Measurements from ENCODE around the gene DKKL1.

Gene DKKL1

DNA sequence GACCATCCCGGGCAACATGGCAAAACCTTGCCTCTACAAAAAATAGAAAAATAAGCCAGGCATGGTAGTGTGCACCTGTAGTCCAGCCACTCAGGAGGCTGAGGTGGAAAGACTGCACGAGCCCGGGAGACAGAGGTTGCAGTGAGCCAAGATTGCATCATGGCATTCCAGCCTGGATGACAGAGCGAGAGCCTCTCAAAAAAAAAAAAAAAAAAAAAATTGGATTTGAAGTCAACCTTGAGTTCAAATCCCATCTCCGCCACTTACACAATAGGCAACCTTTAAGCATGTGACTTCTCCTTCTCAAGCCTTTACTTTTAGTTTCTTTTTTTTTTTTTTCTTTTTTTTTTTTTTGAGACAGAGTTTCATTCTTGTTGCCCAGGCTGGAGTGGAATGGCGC is 36.4 kb downstream of the DKKL1 start:
- DNase-seq: no peak

DNA sequence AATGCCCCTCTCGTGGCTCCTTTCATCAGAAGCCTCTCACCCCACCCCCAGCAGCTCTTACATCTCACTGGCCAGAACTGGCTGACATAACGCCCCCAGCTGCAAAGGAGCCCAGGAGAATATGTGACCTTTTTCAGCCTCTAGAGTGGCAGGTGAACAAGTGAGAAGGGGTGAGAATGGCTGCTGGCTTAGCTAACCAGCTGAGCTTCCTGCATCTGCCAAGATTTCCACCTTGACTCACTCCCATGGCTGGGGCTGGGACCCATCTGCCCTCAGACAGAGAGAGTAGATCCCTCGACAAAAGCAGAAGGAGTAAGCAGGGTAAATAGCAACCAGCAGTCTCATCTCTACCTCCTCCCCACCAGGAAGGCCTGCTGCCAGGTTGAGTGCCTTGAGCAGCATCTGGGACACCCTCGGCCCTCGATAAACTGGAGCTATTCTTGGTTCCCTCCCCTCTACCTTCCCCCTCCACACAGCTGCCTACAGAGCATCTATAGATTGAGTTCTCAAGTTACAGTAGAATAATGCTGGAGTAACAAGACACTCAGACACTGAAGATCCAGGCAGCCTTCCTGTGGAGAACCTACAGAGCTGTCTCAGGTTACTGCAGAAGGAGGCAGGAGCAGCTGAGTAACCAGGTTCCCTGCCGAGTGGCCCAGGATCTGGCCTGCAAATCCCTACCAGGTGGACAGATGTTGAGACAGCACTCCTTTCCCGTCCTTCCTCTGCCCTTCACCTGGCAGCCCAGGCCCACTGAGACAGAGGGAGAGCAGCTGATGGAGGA is 39.9 kb downstream of the DKKL1 start:
- no peak for DNase-seq

DNA sequence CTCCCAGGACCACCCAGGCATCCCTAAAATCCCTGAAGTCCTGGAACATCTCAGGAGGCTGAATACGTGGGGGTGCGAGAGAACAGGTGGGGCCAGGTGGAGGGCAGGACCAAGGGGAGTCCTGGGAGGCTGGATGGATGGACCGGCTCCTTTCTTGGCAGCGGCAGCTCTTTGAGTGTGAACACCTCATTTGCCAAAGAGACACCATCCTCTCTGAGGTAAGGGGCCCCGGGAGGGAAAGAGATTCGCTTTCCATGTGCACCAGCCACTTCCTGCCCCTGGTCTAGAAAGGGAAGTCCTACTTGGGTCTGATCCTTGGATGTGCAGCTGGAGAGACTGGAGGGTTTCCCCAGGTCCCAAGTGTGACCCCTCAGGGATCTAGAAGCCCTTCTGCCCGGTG is 43.4 kb downstream of the DKKL1 start:
- DNase-seq: no peak

DNA sequence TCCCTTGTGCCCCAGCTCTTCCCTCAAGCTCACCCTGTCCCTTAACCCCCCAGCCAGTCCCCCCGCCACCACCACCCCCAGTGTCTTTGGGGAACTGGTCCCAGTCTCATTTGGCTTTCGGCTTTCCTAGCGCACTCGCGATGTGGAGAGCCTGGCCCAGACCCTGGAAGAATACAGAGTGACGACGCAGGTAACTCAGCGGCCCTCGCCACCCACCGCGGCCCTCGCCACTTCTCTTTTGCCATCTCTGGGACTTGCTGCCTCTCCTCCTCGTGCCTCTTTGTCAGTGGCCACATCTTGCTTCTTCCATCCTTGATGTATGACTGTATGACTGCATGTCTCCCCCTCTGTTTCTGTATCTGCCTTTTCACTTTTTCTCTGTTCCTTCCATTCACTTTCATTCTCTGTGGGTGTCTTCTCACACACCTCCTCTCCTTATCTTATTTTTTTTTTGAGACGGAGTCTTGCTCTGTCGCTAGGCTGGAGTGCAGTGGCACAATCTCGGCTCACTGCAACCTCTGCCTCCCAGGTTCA is 43.9 kb downstream of the DKKL1 start:
- no peak for DNase-seq

DNA sequence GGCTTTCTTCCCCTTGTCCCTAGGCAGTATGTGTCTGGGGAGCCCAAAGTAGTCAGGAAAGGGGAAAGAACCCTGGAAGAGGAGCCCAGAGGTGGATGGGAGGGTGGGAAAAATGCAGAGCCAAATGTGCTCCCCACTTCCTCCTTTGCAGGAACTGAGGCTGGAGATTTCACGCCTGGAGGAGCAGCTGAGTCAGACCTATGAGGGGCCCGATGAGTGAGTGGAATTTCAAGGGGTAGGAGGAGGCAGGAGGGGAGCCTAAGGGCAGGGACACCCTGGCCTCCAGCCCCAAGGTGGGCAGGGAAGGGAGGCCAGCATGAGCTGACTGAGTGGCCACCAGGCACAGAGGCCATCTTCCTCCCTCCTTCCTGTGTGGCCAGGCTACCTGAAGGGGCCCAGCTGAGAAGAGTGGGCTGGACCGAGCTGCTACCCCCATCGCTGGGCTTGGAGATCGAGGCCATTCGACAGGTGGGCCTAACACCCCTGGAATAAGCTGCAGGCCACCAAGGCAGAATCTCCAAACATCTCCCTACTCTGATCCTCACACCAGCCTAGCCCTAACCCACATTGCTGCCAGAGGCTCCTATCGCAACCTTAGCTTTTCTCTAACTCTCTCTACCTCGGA is 45.3 kb downstream of the DKKL1 start:
- no peak for DNase-seq

DNA sequence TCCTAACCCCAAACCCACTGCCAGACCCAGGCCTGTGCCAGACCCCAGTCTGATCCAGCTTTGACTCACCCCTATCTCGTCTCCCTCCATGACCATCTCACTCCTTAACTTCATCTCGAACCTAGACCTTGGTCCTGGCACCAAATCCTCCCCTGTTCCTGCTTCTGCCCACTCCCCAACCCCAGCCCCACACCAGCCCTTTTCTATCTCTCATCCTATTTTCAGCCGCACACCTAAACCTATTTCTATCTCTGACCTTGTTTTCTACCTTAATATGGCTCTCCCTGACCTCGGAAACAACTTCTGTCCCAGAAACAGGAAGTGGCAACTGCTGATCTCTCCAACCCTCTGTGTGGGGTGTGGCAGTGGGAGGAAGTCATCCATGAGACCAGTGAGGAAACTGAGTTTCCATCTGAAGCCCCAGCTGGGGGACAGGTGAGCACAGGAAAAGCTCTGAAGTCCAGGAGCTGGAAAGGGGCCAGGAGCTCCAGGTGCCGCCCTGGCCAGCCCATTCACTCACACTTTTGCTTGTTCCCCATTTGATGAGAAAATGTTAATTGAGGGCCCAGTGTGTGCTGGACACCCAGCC is 45.9 kb downstream of the DKKL1 start:
- DNase-seq: no peak

DNA sequence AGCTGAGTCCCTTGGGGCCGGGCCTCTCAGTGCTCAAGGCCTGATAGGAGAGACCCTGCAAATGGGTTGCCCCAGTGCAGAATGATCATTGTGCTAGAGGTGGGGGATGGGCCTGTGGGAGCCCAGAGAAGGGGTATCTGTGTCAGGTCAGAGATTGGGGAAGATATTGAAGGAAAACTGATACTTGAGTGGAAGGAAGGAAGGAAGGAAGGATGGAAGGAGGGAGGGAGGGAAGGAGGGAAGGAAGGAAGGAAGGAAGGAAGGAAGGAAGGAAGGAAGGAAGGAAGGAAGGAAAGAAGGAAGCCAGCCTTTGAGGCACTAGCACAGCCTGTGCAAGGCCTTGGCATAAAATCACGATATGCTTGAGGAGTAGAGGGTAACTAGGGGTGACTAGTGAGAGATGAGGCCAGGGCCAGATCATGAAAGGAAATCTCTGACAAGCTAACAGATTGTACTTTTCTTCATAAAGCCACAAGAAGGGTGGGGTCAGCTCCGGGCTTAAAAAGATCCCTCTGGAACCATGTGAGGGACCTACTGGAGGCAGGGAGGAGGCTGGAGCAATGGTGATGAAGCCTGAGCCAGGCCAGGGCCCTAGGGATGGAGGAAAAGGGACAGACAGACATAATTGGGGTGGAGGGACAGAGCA is 48.1 kb downstream of the DKKL1 start:
- no peak for DNase-seq

DNA sequence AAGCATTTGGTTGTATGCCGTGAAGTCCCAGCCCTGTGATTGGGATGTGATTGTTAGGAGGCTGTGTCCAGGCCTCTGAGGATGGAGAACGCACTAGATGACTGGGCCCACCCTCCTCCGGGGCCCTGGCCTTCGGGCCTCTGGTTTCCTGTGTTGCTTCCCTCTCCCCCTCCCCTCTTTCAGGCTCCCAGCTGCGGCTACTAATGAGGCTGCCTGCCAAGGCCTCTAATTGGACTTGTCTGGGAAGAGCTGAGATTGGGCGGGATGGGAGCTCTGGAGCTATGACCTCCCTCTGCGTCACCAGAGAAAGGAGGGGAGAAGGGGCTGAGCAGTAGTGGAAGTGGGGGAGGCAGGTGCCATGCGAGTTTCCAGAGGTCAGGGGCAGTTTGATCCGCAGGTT is 49.7 kb downstream of the DKKL1 start:
- no peak for DNase-seq

DNA sequence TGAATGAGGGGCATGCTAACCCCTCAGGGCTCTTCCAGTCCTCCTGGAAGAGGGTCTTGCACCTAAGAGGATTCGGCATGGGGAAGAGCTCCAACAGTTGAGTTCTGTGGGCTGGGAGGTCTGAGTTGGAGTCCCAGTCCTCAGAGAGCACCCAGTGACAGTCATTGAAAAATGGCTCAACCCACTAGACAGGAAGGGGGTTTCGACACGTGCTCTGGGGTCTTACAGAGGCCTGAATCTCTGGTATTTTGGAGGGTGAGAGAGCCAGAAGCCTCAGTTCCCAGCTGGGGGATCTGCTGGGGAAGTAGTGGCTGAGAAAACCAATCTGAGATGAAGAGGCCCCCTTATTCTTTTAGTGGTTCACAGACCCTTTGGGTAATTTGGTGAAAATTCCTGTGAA is 50.6 kb downstream of the DKKL1 start:
- DNase-seq: no peak

DNA sequence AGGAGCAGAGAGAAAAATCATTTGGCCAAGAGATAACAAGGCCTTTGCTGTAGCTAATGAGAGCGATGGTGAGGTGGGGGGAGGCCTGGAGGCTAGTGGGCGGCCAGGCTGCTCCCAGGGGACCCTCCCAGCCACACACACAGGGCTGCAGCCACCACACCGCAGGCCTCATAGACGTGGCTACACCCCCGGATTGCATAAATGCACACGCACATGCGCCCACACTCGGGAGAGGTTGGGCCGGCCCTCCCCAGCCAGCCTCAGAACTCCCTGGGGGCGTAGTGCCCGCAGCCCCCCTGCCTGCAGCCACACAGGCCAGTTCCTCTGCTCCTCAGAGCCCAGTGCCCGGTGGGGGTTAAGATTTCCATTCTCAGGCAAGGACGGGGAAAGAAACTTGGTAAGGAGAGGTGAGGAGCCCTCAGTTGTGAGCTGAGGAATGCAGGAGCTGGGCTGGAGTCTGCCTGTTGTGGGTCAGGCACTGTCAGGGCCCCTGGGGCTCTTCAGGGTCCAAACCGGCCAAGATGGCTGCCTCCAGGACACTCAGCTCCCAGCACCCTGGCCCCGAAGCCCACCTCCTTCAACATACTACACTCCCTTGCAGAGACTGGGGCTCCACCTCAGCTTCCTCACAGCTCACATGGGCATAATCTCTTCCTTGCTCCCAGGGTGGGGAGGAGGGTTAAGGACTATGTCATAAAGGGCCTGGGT is 51.6 kb downstream of the DKKL1 start:
- no peak for DNase-seq

DNA sequence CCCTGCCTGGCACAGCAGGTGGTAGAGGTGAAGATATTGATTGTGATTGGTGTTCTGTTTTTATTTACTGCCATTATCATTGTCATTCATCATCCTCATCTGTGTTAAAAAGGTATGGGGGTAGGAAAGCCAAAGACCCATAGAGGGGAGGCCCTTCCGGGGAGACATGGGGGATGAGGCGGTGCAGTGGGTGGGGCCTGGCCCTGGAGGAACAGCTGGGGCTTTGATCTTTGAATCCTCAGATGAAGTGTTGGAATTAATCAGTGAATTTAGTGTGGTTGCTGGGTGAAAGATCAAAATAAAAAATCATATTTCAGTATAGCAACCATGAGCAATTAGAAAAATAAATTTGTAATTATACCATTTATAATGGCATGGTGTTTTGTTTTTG is 52.1 kb downstream of the DKKL1 start:
- DNase-seq: no peak

DNA sequence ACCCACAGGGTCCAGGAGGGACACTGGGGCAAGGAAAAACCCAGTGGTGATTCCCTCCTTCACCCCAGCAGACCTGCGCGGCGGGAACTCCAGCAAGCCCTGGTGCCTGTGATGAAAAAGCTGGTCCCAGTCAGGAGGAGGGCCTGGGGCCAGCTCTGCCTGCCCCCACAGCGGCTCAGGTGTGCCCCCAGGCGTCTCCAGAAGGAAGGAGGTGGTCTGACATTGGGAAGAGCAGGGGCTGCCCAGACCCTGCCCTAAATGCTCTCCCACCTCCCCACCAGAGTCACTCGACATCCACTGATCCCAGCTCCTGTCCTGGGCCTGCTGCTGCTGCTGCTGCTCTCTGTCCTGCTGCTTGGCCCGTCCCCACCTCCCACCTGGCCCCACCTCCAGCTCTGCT is 53.4 kb downstream of the DKKL1 start:
- DNase-seq: no peak

DNA sequence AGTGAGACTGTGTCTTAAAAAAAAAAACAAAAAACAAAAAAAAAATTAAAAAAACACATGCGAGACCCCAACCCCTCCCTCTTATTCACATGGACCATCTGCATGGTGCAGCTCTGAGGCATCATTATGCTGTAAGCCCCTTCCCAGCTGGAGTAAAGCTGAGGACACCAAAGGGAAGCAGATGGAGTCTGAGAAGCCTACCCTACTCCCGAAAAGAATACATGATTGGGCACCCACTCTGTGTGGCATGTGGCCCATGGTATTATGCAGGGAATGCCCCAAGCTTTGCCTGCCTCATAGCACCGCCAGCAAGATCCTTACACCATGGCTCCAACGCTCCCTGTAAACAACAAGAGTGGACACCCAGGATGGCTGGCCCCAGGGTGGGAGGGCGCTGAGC is 54.8 kb downstream of the DKKL1 start:
- no peak for DNase-seq

DNA sequence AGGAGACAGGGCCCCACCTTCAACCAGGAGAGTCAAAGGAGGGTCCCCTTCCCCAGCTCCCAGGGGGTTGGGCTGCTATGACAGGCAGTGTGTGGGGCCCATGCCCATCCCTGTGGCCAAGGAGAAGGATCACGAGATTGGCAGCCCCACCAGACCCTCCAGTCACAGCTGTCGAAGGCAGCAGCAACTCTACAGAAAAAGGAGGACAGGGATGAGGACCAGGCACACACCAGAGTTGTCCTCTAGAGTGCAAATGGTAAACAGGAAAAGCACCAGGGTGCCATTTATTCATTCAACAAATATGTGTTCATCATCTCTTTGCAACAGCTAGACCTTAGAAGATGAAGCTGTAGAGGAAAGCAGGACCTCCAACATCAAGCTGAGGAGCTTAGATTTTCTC is 55.5 kb downstream of the DKKL1 start:
- no peak for DNase-seq

DNA sequence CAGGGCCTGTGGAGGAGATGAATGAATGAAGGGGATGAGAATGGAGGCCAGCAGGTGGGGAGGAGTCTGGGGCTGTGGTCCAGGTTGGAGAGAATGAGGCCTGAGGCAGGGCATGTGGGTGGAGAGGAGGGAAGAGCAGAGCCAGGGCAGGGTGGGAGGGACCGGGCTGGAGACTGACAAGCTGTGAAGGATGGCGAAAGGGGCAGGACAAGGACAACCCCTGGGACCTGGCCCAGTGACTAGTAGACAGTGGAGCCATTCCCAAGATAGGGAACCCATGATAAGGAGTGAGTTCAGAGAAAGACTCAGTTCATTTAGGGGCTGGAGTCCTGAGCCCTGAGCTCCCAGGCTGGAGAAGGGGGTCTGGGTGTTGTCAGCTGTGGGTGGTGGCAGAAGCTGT is 56.5 kb downstream of the DKKL1 start:
- DNase-seq: no peak

DNA sequence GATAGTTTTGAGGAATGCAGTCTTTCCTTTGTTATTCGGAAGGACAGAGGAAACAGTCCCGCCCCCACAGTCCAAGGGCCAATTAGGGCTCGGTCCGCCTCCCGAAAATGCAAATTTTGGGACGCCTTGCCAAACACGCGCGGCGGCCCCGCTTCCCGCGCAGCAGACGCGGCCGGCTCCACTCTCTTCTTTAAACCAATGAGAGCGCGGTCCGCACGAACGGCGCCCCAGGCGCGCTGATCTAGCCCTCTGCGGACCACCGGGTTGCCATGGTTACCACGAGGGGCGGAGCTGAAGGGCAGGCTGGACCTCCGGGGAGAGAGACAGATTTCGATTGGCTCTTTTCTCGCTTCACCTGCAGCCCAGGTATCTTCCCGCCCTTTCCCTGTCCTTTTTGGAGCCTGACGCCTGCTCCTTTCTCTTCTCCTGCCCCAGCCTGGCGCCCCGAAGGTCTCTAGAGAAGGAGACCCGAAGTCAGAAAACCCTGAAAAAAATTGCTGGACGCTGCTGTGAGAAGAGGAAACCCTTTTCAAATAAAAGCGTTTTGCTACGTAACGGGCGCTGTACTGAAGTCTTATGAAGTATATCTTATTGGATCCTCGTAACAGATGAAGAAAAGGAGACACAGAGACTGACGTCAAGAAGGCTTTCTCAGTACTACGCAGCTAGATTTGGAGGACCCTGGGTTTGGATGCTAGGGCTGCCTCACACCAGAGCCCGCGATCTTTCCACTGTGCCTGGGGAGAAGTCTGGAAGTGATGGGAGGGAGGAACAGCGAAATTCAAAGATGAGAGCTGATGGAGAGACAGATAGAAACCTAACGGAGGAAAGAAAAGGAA is 57.6 kb downstream of the DKKL1 start:
- peak; percentile 20 for DNase-seq

DNA sequence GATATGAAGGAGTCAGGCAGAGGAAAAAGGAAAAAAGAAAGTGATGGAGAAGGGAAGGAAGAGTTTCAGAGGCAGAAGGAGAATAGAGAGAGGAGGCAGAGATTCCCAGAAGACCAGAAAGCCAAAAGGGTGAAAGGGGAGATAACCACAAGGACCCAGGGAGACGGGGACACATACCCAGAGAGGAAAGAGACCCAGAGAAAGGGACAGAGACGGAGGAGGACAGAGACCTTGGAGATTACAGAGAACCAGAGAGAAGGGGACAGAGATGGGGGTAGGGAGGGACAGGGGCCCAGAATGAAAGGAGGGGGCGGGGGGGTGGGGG is 58.2 kb downstream of the DKKL1 start:
- DNase-seq: no peak

DNA sequence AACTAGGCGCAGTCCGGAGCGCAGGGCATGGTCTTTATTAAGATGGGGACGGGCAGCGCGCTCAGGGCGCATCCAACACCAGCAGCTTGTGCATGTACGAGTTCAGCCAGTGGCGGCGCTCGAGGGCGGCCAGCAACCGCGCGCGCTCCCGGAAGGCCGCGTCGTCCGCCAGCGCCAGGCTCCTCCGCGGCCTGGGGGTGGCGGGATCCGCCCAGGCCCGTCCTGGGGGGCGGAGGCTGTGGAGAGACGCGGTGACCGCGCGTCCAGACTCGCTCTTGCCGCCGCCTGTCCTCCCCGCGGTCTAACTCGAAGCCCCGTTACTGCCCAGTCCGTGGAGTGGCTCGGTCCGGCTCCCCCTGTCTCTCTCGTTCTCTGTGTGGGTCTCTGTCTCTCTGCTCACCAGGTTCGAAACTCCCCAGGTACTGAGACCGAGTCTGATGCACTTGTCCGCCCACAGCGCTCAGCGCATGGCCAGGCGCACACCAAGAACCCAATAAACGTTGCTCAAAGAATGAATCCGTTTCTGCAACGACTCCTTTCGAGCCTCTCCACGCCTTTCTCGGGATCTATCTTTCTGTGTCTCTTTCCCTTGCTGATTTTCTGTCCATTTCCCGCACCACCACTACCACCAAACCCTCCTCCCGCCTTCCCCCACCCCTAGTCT is 58.9 kb downstream of the DKKL1 start:
- DNase-seq: no peak

DNA sequence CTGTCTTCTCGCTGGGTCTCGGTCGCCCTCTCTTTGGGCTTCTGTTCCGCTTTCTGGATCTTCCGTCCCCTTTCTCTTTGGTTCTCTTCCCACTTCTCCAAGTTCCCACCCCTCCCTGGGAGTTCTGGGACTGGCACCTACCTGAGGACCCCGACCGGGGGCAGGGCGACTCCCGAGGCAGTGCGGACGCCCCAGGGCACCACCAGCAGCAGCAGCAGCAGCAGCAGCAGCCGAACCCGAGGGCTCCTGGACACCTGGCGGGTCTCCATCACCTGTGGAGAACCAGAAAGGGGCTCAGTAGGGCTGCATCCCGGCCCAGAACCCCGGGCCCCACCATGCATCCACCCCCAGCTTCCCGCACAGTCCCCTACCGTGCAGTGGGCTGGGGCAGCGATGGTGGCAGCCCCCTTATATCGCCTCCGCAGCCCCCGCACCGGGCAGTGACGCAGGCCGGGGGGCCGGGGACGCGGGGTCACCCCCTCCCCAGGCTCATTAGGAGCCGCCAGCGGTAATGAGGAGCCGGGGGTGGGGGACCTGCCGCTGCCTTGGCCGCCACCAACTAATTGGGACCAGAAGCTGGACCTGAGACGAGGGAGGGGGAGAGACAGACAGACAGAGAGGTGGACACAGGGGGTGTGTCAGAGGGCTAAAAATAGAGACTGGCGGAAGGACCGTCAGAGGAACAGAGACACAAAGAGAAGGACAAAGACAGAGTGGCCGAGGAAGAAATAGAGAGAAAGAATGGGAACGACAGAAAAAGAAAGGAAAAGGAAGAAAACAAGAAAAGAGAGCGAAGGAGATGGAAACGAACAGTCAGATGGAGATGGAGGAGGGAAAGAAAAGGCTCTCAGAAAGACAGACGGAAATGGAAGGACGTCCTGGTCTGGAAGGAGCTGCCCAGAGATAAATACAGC is 59.7 kb downstream of the DKKL1 start, which contains the start of gene PTH2:
TSS of gene PTH2 (minus strand) at position 371 of the 914 bp plus-strand sequence. CDS start at position 269, 102 bp downstream.
- DNase-seq: no peak

DNA sequence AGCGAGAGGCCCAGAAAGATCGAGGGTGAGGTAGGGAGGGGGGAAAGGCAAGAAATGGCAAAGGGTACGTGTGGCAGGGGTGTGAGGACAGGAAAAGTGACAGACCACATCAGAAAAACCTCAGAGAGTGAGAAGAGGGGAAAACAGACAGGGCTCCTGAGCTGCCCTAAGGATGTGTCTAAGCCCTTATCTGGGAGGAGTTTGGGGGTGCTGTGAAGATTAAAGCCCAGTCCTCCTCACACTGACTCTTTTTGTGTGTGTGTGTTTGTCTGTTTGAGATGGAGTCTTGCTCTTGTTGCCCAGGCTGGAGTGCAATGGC is 60.3 kb downstream of the DKKL1 start:
- DNase-seq: no peak
